Tibial artery (tissue), 4 donors: ENCODE measurements around the gene BGN.
A peak's percentile ranks its signal among the peaks of the same experiment; 100 is the strongest.

ENCODE experiments used
- DNase-seq, 2 donors: peaks; one replicate each; pipeline ENCODE4 v3.0.0-alpha.2; 2019
- H3K27ac ChIP-seq, 2 donors: fragments of 200-600 bp; sonication (generic) in 1 of 2; 1 replicate in 1 of 2; 2 replicates in 1 of 2; pipeline ENCODE4 v1.5.1; 2018 to 2019; ENCODE audit warnings: mild to moderate bottlenecking in 1 of 2
- H3K27me3 ChIP-seq, 2 donors: fragments of 200-600 bp; sonication (generic) in 1 of 2; one replicate each; pipeline versions ENCODE4 v1.5.1 to v1.6.0; 2016 to 2019
- H3K36me3 ChIP-seq, 3 donors: fragments of 200-600 bp; sonication (generic) in 2 of 3; one replicate each; pipeline ENCODE4 v1.5.1; 2016 to 2019; ENCODE audit warnings: mild to moderate bottlenecking in 2 of 3
- H3K4me1 ChIP-seq, 4 donors: fragments of 200-600 bp; sonication (generic) in 2 of 4; 1 replicate in 3 of 4; 2 replicates in 1 of 4; pipeline ENCODE4 v1.5.1; 2016 to 2019
- H3K4me3 ChIP-seq, 2 donors: fragments of 200-600 bp; sonication (generic) in 1 of 2; 1 replicate in 1 of 2; 2 replicates in 1 of 2; pipeline ENCODE4 v1.5.1; 2018 to 2019; ENCODE audit warnings: mild to moderate bottlenecking in 2 of 2
- H3K9me3 ChIP-seq, 3 donors: fragments of 200-600 bp; sonication (generic) in 1 of 3; one replicate each; pipeline ENCODE4 v1.5.1; 2016 to 2019
- intact Hi-C: fragments of 100-400 bp; cut with DNase I; formaldehyde crosslinking; loops from one replicate; pipeline ENCODE4 v1.15.0; 2023; ENCODE audit warnings: low total_unique reads
- TF ChIP-seq, protein P1 (sequence below), 2 experiments: fragments of 200-600 bp in 1 of 2; fragments of 450-650 bp in 1 of 2; IDR thresholded peaks; one replicate each; pipeline ENCODE4 v1.5.1; 2017 to 2019; ENCODE audit warnings: antibody characterized with exemption in 2 of 2, mild to moderate bottlenecking in 1 of 2, moderate library complexity in 1 of 2

The BGN gene

DNA sequence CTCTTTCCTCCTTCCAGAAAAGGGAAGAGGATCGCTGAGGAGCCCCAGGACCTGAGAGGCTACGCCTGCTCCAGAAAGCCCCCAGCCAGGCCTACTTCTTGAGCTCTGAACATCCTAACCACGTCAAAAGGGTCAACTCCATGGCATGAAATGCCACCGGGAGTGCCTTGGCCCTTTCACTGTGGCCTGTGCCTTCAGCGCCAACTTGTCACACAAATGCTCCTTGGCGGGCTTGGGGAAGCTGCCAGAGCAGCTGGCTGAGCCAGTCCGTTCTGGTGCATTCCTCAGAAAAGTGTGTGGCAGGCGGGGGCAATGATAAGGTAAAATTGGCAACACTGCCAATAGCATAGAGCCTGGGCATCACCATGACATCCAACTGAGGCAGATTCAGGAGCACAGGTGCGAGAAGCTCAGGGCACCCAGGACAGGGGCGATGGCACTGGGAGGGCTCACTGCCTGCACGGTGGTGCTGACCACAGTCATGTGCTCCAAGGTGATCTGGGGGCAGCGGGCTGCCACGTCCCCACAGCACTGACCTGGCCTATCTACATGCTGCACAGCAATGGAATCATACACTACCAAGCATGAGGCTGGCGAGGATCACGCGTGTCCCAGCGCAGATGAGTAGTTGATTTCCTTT is 36.8 kb upstream of the BGN start:
- H3K36me3 ChIP-seq: peaks cover 15 to 49% (median 39%) of the 10 kb centered on the region in 3 donors
- H3K9me3 ChIP-seq: no peaks in the 10 kb centered on the region
- no peak overlapping the region for H3K4me3 ChIP-seq
- no peaks in the 10 kb centered on the region for H3K27me3 ChIP-seq
- DNase-seq: no peak
- TF ChIP-seq, protein P1, sequence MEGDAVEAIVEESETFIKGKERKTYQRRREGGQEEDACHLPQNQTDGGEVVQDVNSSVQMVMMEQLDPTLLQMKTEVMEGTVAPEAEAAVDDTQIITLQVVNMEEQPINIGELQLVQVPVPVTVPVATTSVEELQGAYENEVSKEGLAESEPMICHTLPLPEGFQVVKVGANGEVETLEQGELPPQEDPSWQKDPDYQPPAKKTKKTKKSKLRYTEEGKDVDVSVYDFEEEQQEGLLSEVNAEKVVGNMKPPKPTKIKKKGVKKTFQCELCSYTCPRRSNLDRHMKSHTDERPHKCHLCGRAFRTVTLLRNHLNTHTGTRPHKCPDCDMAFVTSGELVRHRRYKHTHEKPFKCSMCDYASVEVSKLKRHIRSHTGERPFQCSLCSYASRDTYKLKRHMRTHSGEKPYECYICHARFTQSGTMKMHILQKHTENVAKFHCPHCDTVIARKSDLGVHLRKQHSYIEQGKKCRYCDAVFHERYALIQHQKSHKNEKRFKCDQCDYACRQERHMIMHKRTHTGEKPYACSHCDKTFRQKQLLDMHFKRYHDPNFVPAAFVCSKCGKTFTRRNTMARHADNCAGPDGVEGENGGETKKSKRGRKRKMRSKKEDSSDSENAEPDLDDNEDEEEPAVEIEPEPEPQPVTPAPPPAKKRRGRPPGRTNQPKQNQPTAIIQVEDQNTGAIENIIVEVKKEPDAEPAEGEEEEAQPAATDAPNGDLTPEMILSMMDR (IDR thresholded peaks at IDR 0.05): no peak
- no peaks in the 10 kb centered on the region for H3K4me1 ChIP-seq
- no peak overlapping the region for H3K27ac ChIP-seq
- intact Hi-C loops: no loop called here

DNA sequence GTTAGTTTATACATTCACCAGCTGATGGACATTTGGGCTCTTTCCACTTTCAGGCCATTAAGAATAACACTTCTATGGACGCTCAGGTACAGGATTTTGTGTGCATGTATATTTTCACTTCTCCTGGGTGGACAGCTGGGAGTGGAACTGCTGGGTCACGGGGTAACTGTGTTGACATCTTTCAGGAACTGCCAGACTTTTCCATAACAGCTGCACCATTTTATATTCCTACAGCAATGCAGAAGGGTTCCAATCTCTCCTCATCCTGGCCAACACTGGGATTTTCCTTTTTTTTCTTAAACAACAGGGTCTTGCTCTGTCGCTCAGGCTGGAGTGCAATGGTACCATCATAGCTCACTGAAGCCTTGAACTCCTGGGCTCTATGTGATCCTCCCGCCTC is 36.3 kb upstream of the BGN start:
- Histone ChIP-seq H3K27me3 (no peaks in the 10 kb centered on the region), H3K36me3 (peaks cover 15 to 48% (median 39%) of the 10 kb centered on the region in 3 donors), H3K9me3 (no peaks in the 10 kb centered on the region), H3K4me1 (no peaks in the 10 kb centered on the region), H3K27ac (no peak overlapping the region), H3K4me3 (no peak overlapping the region)
- intact Hi-C loops: no loop called here
- DNase-seq: no peak
- TF ChIP-seq, protein P1 (IDR thresholded peaks at IDR 0.05): no peak

DNA sequence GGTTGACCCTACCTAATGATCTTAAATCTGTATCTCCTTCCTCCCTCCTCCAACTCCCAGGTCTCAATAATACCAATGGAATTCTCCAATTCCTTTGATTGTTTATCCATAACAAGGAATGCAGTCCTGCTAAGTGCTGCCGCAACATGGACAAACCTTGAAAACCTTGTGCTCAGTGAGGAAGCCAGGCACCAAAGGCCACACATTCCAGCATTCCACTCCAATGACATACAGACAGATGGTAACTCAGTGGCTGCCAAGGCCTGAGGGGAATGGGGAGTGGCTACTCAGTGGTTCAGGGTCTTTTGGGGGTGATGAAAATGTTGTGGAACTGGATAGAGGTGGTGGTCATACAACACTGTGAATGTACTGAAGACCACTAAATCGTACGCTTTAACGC is 34.8 kb upstream of the BGN start:
- H3K27ac ChIP-seq: no peak overlapping the region
- no peaks in the 10 kb centered on the region for H3K4me1 ChIP-seq
- DNase-seq: no peak
- TF ChIP-seq, protein P1 (IDR thresholded peaks at IDR 0.05): no peak
- H3K36me3 ChIP-seq: peaks cover 10 to 45% (median 29%) of the 10 kb centered on the region in 3 donors
- no peaks in the 10 kb centered on the region for H3K9me3 ChIP-seq
- intact Hi-C loops: no loop called here
- H3K27me3 ChIP-seq: no peaks in the 10 kb centered on the region
- no peak overlapping the region for H3K4me3 ChIP-seq

DNA sequence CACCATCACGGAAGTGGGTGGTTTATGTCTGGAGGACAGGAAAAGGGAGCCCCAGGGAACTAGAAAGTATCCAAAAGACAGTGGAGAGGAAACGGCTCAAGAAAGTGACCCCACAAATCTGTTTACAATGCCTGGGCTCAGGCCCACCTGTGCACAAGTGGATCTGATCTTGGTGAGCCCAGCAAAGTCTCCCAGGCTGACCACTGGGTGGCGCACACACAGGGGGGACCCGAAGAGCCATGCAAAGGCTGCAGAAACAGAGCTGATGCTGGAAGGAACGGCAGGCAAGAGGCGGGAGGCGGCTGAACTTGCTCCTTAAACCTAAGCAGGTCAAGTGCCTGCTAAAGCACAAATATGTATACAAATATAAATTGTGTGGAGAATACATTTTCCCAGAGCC is 34.0 kb upstream of the BGN start:
- Histone ChIP-seq H3K9me3 (no peaks in the 10 kb centered on the region), H3K4me3 (no peak overlapping the region), H3K27me3 (no peaks in the 10 kb centered on the region), H3K36me3 (peaks cover 3 to 39% (median 21%) of the 10 kb centered on the region in 3 donors), H3K4me1 (no peaks in the 10 kb centered on the region), H3K27ac (no peak overlapping the region)
- intact Hi-C loops: no loop called here
- DNase-seq: no peak
- TF ChIP-seq, protein P1 (IDR thresholded peaks at IDR 0.05): peak; percentile 35 to 43

DNA sequence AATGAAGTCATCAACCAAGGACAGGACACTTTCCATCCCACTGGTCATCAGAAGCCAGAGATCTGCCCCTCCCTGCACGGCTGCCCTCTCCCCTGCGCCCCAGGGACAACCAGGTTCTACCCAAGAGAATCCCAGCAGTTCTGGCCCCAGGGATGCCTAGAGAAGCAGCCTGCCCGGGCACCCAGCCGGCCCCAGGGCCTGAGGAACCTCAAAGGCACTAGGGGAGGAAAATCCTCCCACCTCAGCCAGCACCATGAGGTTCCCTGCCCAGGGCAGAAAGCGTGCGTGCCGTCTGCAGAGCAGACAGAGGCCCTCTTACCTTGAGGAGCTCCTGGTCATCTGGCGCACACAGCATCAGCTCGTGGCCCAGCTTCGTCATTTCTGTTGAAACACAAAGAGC is 32.5 kb upstream of the BGN start:
- TF ChIP-seq, protein P1 (IDR thresholded peaks at IDR 0.05): no peak
- Histone ChIP-seq H3K4me3 (no peak overlapping the region), H3K27me3 (no peaks in the 10 kb centered on the region), H3K36me3 (peaks cover 0 to 30% (median 9%) of the 10 kb centered on the region in 3 donors), H3K27ac (no peak overlapping the region), H3K4me1 (no peaks in the 10 kb centered on the region), H3K9me3 (no peaks in the 10 kb centered on the region)
- DNase-seq: no peak
- intact Hi-C loops: no loop called here

DNA sequence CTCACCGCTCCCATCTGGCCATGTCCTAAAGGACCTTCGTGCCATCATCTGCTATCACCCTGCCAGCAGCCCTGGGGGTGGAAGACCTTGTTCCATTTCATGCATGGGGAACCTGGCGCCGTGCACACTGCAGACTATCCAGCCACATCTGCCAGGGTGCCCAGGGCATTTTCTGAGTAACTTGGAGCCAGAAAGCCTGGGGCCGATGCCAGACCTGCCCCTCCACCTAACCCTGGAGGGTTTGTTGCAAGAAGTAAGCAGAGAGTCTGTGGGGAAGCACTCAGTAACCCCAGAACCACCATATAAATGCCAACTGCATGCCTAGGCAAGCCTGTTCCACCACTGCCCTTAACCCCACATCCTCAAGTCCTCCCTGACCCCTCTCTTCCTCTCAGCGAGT is 31.7 kb upstream of the BGN start:
- Histone ChIP-seq H3K4me3 (no peak overlapping the region), H3K9me3 (no peaks in the 10 kb centered on the region), H3K27me3 (no peaks in the 10 kb centered on the region), H3K36me3 (peaks cover 0 to 30% (median 9%) of the 10 kb centered on the region in 3 donors), H3K27ac (no peak overlapping the region), H3K4me1 (no peaks in the 10 kb centered on the region)
- no peak for DNase-seq
- TF ChIP-seq, protein P1 (IDR thresholded peaks at IDR 0.05): no peak
- intact Hi-C loops: no loop called here
